ENCODE results near the gene EEF1AKMT3.

DNA sequence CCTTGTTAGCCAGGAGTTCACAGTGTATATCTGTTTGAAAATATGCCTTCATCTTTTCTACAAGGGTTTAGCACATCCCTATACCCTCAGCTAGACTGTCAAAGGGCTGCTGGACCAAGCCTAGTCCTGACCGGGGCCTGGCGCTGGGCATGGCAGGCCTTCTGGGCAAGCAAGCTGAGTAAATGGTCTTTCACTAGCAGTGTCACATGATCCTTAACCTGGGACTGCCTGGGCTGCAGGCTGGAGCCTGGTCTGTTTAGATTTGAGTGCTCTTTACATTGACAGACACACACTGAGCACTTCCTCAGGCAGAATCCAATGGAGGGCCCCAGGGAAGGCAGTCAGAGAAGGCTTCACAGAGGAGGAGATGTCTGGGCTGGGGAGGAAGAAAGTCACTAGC lies 53.0 kb downstream of the EEF1AKMT3 start:
- TF ChIP-seq, protein P1, sequence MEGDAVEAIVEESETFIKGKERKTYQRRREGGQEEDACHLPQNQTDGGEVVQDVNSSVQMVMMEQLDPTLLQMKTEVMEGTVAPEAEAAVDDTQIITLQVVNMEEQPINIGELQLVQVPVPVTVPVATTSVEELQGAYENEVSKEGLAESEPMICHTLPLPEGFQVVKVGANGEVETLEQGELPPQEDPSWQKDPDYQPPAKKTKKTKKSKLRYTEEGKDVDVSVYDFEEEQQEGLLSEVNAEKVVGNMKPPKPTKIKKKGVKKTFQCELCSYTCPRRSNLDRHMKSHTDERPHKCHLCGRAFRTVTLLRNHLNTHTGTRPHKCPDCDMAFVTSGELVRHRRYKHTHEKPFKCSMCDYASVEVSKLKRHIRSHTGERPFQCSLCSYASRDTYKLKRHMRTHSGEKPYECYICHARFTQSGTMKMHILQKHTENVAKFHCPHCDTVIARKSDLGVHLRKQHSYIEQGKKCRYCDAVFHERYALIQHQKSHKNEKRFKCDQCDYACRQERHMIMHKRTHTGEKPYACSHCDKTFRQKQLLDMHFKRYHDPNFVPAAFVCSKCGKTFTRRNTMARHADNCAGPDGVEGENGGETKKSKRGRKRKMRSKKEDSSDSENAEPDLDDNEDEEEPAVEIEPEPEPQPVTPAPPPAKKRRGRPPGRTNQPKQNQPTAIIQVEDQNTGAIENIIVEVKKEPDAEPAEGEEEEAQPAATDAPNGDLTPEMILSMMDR (conservative IDR thresholded peaks at IDR 0.05; ENCODE audit: low read depth, low read length): no peak
- TF ChIP-seq POLR2A (IDR thresholded peaks at IDR 0.05; ENCODE audit: low read depth, low read length) (no peak), CEBPB (IDR thresholded peaks at IDR 0.05; ENCODE audit: low read depth, low read length) (no peak)
